Thoracic aorta (tissue), 2 donors: Measurements from ENCODE around the gene TPBG. TPM values are rescaled to one million over a fixed set of nuclear protein-coding genes. Genes with fewer than 3 reads are reported as not detected.

Experiments
- ATAC-seq: fragments of 150-250 bp; one replicate; pipeline ENCODE4 v1.8.0; 2017; ENCODE audit warnings: low read depth; ENCODE audit not compliant: insufficient number of reproducible peaks, low FRiP score
- DNase-seq: peaks from one replicate; pipeline ENCODE4 v3.0.0-alpha.2; 2020; ENCODE audit warnings: low spot score
- H3K27ac ChIP-seq, 2 donors: fragments of 200-600 bp; sonication (generic); 1 replicate in 1 of 2; 2 replicates in 1 of 2; pipeline ENCODE4 v1.5.1; 2016; ENCODE audit warnings: mild to moderate bottlenecking in 2 of 2, moderate library complexity in 2 of 2
- H3K27me3 ChIP-seq: fragments of 200-600 bp; sonication (generic); replicated peaks from 2 replicates; pipeline ENCODE4 v1.6.0; 2016; ENCODE audit warnings: mild to moderate bottlenecking; ENCODE audit not compliant: insufficient read depth
- H3K36me3 ChIP-seq: fragments of 200-600 bp; sonication (generic); one replicate; pipeline ENCODE4 v1.5.1; 2016
- H3K4me1 ChIP-seq, 2 donors: fragments of 200-600 bp; sonication (generic); 1 replicate in 1 of 2; 2 replicates in 1 of 2; pipeline versions ENCODE4 v1.5.1 to v1.6.0; 2016; ENCODE audit warnings: low read depth in 2 of 2, mild to moderate bottlenecking in 1 of 2; ENCODE audit not compliant: control insufficient read depth in 1 of 2
- H3K4me3 ChIP-seq: fragments of 200-600 bp; sonication (generic); 2 replicates; pipeline ENCODE4 v1.5.1; 2016; ENCODE audit warnings: mild to moderate bottlenecking
- H3K9me3 ChIP-seq: fragments of 200-600 bp; sonication (generic); 2 replicates; pipeline ENCODE4 v1.5.1; 2016
- total RNA-seq, 2 donors: library from RNA; depleted of rRNA; stranded (reverse); fragments of >200 nt; gene quantifications; one replicate each; pipeline versions ENCODE4 v1.1.0 to v1.2.3, GENCODE V29; 2016
- TF ChIP-seq, protein P1 (sequence below): fragments of 200-600 bp; sonication (generic); IDR thresholded peaks from one replicate; pipeline ENCODE4 v1.5.1; 2019; ENCODE audit warnings: antibody characterized with exemption

TPBG gene
- total RNA-seq, 2 donors from 2014 or later, result 38.7 to 53.8 TPM

- Histone ChIP-seq H3K27me3 (no peaks in the 10 kb centered on the region), H3K9me3 (no peaks in the 10 kb centered on the region), H3K4me3 (no peak overlapping the region), H3K4me1 (no peaks in the 10 kb centered on the region), H3K36me3 (no peaks in the 10 kb centered on the region), H3K27ac (no peak overlapping the region)
- DNase-seq (no peak), ATAC-seq (no peak)
- TF ChIP-seq, protein P1, sequence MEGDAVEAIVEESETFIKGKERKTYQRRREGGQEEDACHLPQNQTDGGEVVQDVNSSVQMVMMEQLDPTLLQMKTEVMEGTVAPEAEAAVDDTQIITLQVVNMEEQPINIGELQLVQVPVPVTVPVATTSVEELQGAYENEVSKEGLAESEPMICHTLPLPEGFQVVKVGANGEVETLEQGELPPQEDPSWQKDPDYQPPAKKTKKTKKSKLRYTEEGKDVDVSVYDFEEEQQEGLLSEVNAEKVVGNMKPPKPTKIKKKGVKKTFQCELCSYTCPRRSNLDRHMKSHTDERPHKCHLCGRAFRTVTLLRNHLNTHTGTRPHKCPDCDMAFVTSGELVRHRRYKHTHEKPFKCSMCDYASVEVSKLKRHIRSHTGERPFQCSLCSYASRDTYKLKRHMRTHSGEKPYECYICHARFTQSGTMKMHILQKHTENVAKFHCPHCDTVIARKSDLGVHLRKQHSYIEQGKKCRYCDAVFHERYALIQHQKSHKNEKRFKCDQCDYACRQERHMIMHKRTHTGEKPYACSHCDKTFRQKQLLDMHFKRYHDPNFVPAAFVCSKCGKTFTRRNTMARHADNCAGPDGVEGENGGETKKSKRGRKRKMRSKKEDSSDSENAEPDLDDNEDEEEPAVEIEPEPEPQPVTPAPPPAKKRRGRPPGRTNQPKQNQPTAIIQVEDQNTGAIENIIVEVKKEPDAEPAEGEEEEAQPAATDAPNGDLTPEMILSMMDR, result no peak
Measured at GRCh38 chr6:82376636-82377035, 13.0 kb downstream of the TPBG start.

- Histone ChIP-seq H3K4me3 (no peak overlapping the region), H3K4me1 (no peaks in the 10 kb centered on the region), H3K9me3 (no peaks in the 10 kb centered on the region), H3K36me3 (no peaks in the 10 kb centered on the region), H3K27ac (no peak overlapping the region), H3K27me3 (no peaks in the 10 kb centered on the region)
- TF ChIP-seq, protein P1, result no peak
- ATAC-seq (no peak), DNase-seq (no peak)
Measured at GRCh38 chr6:82380566-82381185, 17.1 kb downstream of the TPBG start.

GRCh38 chr6:82381278-82381677 is 17.7 kb downstream of the TPBG start:
- Histone ChIP-seq H3K9me3 (no peaks in the 10 kb centered on the region), H3K27ac (no peak overlapping the region), H3K4me1 (no peaks in the 10 kb centered on the region), H3K27me3 (no peaks in the 10 kb centered on the region), H3K36me3 (no peaks in the 10 kb centered on the region), H3K4me3 (no peak overlapping the region)
- ATAC-seq (no peak), DNase-seq (no peak)
- TF ChIP-seq, protein P1, result no peak

GRCh38 chr6:82385102-82385501 is 21.5 kb downstream of the TPBG start:
- Histone ChIP-seq H3K4me1 (no peaks in the 10 kb centered on the region), H3K4me3 (no peak overlapping the region), H3K27me3 (no peaks in the 10 kb centered on the region), H3K9me3 (no peaks in the 10 kb centered on the region), H3K27ac (no peak overlapping the region), H3K36me3 (no peaks in the 10 kb centered on the region)
- DNase-seq (no peak), ATAC-seq (no peak)
- TF ChIP-seq, protein P1, result no peak

DNA sequence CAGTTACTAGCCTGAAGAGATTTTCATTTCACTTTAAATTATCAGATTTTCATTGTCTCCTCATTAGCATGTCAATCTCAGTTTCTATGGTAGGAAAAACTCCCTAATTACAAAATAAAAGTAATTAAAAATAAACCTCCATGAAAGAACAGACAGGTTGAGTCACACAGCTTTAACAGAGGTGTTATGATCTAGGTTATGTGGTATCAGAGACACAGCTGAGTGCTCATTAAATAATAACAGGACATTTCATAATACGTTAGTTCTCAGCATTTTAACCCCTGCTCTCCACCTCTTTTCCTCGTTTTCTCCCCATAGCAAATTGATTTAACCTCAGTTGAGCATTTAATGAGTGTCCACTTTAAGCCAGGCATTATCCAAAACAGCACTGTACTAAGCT is 21.9 kb downstream of the TPBG start:
- TF ChIP-seq, protein P1, result no peak
- Histone ChIP-seq H3K27ac (no peak overlapping the region), H3K9me3 (no peaks in the 10 kb centered on the region), H3K27me3 (no peaks in the 10 kb centered on the region), H3K36me3 (no peaks in the 10 kb centered on the region), H3K4me1 (no peaks in the 10 kb centered on the region), H3K4me3 (no peak overlapping the region)
- ATAC-seq (no peak), DNase-seq (no peak)
